NCI-H226 (cell line): ENCODE data around the gene GSTT2B.
"Not testable (repeated sequence)": the region's sequence is repeated elsewhere in the genome, so short reads cannot be mapped to it uniquely, and the experiment has no call there.

Experiments used
- DNase-seq: peaks from one replicate; pipeline ENCODE4 v3.0.0-alpha.2; 2015

GSTT2B gene

GRCh38 chr22:23961084-23961771 lies at the start of gene GSTT2B:
TSS of gene GSTT2B (minus strand) at chr22:23961195. CDS start at chr22:23961131, 64 bp downstream.
- not testable (repeated sequence) for DNase-seq

GRCh38 chr22:24010018-24010391 lies 49.0 kb upstream of the GSTT2B start:
- no peak for DNase-seq

GRCh38 chr22:24009227-24010017 lies 48.4 kb upstream of the GSTT2B start:
- no peak for DNase-seq

- no peak for DNase-seq
Measured at GRCh38 chr22:24008381-24009226, 47.6 kb upstream of the GSTT2B start.

- DNase-seq: no peak
Measured at GRCh38 chr22:24008022-24008283, 47.0 kb upstream of the GSTT2B start.

- no peak for DNase-seq
Measured at GRCh38 chr22:24007253-24008021, 46.4 kb upstream of the GSTT2B start.

- no peak for DNase-seq
Measured at GRCh38 chr22:24006914-24007214, 45.9 kb upstream of the GSTT2B start.

GRCh38 chr22:24006207-24006913 lies 45.4 kb upstream of the GSTT2B start:
- no peak for DNase-seq

- DNase-seq: no peak
Measured at GRCh38 chr22:24005201-24005600, 44.2 kb upstream of the GSTT2B start, which contains the start of gene GSTT4. TSS of gene GSTT4 (minus strand) at chr22:24005453. CDS start at chr22:24005356, 97 bp downstream.

GRCh38 chr22:24003887-24004286 lies 42.9 kb upstream of the GSTT2B start:
- no peak for DNase-seq

GRCh38 chr22:24002851-24003250 lies 41.9 kb upstream of the GSTT2B start:
- no peak for DNase-seq

GRCh38 chr22:24002272-24002671 lies 41.3 kb upstream of the GSTT2B start:
- DNase-seq: no peak

GRCh38 chr22:24001314-24001713 lies 40.3 kb upstream of the GSTT2B start:
- no peak for DNase-seq

- DNase-seq: not testable (repeated sequence)
Measured at GRCh38 chr22:23999779-24000178, 38.8 kb upstream of the GSTT2B start.

GRCh38 chr22:23997092-23997491 lies 36.1 kb upstream of the GSTT2B start:
- no peak for DNase-seq

GRCh38 chr22:23993581-23994177 lies 32.7 kb upstream of the GSTT2B start:
- not testable (repeated sequence) for DNase-seq

- DNase-seq: not testable (repeated sequence)
Measured at GRCh38 chr22:23993080-23993479, 32.1 kb upstream of the GSTT2B start.

- not testable (repeated sequence) for DNase-seq
Measured at GRCh38 chr22:23989583-23990244, 28.7 kb upstream of the GSTT2B start.

- not testable (repeated sequence) for DNase-seq
Measured at GRCh38 chr22:23986538-23987178, 25.7 kb upstream of the GSTT2B start.

GRCh38 chr22:23986089-23986488 lies 25.1 kb upstream of the GSTT2B start:
- DNase-seq: not testable (repeated sequence)

GRCh38 chr22:23984430-23984829 lies 23.4 kb upstream of the GSTT2B start:
- DNase-seq: no peak
